ENCODE results near the gene MCFD2.
"Not testable (repeated sequence)": the region's sequence is repeated elsewhere in the genome, so short reads cannot be mapped to it uniquely, and the experiment has no call there.

The MCFD2 gene

DNA sequence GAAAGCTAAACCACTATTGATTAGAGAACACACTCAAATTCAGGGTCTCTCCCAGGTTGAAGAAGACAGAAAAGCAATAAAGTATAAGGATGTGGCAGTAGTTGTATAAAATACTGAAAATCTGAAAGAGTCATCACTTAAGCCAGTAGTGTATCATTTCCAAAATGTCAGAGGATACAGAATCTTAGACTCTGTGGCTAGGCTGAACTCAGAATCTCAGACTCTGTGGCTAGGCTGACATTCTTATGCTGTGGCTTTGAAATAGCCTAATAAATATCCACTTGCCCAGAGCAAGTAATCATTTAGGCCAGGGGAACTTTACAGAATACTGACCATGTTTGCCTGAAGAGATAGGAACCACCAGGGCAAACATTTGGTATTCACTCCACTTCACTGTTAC, 13.1 kb downstream of the MCFD2 start:
- no peak for DNase-seq (ENCODE audit: low read depth)

DNA sequence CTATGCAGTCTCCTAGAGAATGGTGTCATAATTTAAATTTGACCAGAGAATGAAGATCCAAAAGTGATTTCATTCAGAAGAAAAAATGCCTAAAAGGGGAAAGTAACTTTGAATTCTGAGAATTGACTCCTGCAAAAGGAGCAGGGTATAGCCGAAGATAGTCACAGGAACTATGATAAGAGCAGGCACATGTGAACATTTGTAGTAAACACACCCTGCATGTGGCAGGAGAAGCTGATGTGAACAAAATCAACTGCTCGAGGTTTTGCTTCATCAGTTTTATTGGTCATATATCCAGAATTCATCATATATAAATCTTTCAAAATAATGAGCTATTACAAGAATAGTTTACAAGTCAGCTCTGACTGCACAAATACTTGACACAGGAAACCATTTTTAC, 14.0 kb downstream of the MCFD2 start:
- no peak for DNase-seq (ENCODE audit: low read depth)

DNA sequence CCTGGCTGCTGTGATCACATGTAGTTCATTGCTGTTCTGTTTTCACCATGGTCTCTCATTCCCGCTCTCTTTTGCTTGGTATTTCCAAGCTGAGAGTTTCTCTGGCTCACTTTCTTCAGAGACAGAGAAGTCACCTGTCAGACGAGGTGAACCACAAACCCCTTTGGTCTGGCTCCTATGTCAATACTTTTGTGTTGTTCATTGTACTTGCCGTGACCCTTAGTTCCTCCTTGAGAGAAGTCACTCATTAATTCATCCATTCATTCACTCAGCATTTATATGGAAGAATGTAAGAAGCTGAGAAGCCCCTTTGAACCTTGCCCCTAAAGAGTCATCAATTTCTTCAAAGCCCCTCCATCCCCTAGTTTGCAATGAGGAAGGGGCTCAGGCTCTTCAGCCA, 15.2 kb downstream of the MCFD2 start:
- no peak for DNase-seq (ENCODE audit: low read depth)

DNA sequence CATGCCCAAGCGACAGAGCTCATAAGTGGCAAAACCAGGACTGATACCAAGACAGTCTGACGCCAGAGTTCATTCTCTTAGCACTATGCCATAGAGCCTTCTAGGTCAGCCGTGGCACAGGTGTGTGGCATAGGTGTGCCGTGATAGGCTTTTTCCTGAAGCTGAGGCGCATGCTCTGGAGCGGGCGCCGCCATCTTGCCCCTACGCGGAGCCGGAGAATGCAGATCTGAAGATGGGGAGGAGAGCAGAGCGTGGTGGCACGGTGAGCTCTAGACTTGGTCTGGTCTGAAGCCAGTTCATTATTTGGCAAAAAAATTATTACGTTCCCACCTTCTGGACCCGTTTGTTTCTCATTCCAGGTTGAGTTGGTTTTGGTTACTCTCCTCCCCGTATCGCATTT, 16.6 kb downstream of the MCFD2 start:
- no peak for DNase-seq (ENCODE audit: low read depth)

DNA sequence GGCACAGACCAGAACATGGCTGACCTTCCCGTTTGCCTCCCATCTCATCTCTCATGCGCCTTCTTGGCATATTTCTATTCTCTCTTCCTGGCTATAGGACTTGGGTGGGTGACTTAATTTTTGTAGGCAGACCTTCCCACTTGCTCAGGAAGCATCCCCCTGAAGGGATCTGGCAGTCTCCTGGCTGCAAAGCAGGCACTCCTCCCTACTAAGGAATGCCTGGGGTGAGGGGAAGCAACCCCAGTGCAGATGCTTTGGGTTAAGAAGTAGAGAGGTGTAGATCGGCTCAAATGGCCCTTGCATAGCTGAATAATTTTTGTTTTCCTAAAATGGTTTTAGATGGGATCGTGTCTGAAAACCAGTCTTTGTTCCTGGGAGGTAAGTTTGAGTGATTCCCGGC, 17.6 kb downstream of the MCFD2 start:
- no peak for DNase-seq (ENCODE audit: low read depth)

DNA sequence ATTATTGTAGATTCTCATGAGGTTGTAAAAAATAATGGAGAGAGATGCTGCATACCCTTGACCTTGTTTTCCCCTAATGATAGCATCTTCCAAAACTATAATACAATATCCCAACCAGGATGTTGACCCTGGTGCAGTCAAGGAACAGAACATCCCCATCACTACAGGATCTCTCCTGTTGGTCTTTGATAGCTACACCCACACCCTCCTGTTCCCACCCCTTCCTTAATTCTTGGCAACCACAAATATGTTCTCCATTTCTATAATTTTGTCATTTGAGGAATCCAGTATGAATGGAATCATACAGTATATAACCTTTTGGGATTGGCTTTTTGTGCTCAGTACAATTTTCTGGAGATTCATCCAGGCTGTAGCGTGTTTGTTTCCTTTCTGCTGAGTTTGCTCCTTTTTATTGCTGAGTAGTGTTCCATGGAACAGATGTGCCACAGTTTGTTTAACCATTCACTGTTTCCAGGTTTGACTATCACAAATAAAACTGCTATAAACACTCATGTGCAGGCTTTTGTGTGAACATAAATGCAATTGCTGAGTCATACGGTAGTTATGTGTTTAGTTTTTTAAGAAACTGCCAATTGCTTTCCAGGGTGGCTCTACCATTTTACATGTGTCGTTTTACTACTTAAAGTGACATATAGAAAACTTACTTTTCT, 22.2 kb downstream of the MCFD2 start:
- no peak for DNase-seq (ENCODE audit: low read depth)

DNA sequence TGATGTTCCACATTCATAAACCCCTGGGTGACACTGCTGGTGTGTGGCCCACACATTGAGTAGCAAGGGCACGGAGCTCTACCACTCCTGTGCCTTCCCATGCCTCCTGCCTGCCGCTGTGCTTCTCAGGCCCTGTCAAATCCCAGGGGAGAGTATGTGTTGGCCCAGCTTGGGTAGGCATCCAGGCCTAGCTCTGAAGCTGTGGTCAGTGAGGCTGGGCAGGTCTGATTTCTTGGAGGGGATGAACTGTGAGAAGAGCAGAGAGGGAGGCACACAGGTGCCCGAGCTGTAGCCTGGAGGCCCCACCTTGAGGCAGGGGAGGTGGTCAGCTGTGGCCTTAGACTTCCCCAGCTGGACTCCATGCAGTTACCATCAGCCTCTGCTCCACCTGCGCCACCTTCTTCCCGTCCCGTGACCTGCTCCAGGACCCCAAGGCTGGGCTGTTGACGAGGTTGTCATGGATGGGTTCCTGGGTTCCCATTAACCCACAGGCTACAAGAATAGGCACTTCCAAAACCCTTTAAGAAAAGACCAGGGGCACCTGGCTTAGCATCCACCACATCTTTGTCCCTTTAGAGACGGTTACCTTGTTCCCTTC, 23.6 kb downstream of the MCFD2 start:
- DNase-seq (ENCODE audit: low read depth) = no peak

DNA sequence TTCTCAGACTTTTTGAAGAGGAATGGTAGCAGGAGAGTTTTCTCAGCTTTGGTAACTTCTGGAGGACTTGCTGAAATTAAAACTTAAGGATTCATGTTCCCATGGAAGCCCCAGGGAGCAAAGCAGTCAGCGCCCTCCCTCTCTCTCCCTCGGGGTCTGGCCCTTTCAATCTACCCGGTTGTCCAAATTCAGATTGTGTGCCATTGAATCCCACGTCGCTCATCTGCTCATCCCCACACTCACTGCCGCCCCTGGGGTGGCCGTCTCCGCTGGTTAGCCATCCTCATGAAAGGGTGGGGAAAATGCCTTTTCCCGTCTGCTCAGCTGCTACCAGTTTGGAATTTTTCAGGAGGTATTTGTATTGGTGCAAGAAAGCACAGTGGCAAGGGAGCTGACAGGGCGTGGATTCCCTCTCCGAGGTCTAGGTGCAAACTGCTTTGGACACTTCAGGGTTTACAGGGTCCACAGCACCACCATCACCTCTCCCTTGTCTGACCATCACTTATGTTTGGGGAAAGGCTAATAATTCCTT, 27.1 kb downstream of the MCFD2 start:
- no peak for DNase-seq (ENCODE audit: low read depth)

DNA sequence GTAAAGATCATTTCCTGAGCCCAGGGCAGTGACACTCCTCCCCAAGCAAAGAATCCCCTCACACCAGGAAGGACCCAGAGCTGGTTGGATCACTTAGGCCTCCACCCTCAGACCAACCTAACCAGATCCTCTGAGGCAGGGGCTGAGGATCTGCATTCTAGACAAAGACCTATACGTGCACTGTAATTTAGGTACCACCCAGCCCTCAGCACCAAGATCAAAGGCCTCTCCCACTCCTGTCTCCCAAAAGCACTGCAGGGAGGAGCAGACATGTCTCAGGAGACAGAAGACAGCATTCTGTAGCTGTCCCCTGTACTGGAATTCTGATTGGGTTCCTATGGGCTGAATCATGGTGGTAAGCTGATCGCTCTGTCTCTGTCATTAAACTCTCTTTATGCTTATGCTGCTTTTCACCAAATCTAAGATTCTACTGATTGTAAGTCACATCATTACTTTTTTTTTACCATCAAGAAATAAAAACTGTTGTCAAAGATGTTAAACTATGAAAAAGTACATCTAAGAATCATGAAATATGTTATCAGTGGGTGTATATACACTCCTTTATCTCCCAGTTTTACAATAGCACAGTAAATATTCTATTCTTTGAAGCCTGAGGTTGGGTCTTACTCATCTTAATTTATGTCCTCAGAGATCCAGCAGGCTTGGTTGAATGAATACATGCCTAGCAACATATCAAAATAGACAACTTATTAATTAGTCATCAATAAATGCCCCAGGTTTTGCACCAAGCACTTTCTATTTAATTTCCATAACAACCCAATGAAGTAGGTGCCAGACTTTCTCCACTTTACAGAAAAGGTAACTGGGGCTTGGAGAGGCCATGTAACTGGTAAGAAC, 28.3 kb downstream of the MCFD2 start:
- no peak for DNase-seq (ENCODE audit: low read depth)

DNA sequence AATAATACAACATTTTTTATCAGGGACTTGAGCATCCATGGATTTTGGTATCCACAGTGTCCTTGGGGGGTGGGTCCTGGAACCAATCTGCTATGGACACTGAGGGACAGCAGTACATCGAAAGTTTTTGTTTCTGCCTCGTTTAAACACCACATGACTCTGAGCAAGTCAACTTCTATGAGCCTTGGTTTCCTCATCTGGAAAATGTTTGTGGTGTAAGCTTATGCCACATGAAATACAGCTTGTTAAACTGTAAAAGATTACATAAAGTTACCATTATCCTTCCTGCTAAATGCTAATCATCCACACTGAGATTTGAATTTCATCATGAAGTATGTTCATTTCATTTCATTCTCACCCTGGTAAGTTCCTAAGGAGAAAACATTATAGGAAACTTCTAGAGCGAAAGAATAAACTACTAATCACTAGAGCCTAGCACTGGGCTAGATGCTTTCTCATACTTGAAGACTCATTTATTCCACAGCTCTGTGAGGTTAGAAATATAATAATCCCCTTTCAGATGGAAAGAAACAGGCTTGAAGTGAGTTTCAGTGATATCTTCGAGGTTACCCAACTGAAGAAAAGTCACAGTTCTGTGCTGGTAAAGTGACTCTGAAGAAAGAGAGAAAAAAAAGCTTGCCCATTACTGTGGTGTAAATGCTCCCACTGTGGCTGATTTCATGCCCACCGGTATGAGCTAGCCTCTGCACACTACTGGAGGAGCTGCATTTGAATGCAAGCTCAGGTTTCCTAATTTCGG, 29.2 kb downstream of the MCFD2 start:
- no peak for DNase-seq (ENCODE audit: low read depth)

DNA sequence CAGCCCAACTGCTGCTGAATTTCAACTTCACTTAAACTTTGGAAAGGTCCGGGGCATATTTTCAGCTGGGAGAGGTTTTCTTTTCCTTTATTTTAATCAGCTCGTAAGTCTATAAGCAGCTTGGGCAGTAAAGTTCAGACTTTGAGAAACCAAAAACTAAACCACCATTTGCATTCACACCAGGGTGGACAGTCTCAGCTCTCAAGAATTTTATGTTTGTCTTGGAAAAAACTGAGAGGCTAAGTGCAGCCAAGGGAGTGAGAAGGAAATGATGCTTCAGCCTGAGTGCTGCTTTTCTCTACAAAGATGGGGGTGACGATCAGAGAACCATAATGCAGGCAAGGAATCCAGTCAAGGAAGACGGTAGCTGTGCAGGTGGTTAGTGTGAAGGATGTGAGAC, 30.2 kb downstream of the MCFD2 start:
- no peak for DNase-seq (ENCODE audit: low read depth)

DNA sequence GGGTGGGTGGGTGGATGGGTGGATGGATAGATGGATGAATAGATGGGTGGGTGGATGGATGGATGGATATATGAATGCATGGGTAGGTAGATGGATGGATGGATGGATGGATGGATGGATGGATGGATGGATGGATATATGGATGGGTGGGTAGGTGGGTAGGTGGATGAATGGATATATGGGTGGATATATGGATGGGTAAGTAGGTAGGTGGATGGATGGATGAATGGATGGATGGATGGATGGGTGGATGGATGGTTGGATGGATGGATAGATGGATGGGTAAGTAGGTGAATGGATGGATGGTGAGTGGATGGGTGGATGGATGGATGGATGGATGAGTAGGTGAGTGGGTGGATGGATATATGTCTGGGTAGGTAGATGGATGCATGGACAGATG, 36.1 kb downstream of the MCFD2 start:
- no peak for DNase-seq (ENCODE audit: low read depth)

DNA sequence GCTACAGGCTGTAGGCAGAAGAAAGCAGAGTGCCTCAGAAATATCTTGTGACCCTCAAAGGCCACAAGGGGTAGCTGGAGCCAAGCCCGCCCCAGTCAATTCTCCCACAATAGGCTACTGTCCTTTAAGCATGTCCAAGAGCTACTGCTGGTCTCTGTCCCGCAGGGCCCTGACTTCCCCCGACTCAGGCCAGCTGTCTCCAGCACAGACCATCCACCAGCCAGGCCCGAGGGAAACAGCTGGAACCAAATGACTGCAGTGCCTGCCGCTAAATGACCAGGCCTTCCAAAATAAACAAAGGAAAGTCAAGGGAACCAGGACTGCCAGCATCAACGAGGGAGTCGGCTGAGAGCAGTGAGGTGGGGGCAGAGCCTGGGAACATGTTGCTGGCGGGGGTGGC, 36.7 kb downstream of the MCFD2 start:
- no peak for DNase-seq (ENCODE audit: low read depth)

DNA sequence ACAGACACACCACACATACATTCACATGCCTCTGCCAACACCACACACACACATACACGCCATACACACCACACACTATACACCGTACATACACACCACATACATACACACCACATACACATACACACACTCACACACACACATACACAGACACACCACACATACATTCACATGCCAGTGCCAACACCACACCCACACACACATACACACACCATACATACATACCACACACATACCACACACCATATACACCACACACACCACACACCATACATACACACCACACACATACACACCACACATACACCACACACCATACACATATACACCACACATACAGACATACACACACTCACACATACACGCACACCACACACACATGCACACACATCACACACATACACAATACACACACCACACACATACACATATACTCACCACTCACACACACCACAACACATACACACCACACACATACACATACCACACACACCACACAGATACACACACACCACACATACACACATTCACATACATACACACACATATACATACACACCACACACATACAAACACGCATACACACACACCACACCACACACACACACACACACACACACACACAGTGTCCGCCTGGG, 37.2 kb downstream of the MCFD2 start:
- no peak for DNase-seq (ENCODE audit: low read depth)

DNA sequence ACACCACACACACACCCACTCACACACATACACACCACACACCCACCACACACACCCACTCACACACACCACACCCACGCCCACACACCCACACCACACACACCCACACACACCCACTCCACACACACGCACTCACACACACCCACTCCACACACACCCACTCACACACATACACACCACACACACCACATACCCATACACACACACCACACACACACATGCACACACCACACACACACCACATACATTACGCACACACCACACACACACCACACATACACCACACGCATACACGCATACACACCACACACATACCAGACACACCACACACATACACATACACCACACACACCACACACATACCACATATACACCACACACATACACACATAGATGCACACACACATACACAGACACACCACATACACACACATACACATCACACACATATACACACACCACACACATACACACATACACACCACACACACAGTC, 37.9 kb downstream of the MCFD2 start:
- no peak for DNase-seq (ENCODE audit: low read depth)

DNA sequence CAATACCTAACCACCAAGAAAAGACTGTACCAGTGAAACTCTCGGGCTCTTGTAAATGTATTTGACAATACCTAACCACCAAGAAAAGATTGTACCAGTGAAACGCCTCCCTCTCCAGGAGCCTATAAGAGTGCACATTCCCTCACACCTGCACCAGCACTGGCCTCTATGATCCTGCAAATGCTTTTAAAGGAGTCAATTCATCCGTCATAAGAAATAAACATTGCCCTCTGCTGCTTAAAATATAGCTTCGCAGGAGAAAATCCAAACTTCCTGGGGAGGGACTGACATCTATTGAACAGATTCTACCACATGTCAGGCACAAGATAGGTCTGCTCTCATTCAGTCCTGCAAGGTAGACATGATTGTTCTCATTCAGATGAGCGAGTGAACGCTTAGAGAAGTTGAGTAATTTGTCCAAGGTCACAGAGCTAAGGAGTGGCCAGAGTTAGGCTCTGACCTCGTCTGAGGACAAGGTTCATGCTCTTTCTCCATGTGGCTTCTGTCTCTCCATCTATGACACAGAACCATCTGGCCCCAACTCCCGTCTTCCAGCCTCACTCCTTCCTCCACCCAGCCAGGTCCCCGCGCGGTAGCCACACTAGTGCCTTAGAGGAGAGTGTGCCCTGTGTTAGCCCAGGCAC, 38.7 kb downstream of the MCFD2 start:
- DNase-seq (ENCODE audit: low read depth) = no peak

DNA sequence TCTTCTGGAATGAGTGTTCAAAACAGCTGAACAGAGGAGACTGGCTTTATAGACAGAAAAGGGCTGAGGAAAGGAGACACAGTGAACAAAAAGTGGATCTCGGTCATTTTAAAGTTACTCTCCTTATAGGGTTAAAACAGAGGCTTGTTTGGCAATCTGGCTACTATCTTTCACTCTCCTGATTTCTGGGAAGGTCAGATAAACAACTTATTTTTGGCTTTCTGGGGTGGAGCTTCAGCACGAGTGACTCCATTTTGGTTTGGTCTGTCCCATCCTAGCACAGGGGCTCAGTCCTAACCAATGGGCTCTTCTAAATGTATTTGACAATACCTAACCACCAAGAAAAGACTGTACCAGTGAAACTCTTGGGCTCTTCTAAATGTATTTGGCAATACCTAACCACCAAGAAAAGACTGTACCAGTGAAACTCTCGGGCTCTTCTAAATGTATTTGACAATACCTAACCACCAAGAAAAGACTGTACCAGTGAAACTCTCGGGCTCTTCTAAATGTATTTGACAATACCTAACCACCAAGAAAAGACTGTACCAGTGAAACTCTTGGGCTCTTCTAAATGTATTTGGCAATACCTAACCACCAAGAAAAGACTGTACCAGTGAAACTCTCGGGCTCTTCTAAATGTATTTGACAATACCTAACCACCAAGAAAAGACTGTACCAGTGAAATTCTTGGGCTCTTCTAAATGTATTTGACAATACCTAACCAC, 39.5 kb downstream of the MCFD2 start:
- DNase-seq (ENCODE audit: low read depth) = not testable (repeated sequence)

DNA sequence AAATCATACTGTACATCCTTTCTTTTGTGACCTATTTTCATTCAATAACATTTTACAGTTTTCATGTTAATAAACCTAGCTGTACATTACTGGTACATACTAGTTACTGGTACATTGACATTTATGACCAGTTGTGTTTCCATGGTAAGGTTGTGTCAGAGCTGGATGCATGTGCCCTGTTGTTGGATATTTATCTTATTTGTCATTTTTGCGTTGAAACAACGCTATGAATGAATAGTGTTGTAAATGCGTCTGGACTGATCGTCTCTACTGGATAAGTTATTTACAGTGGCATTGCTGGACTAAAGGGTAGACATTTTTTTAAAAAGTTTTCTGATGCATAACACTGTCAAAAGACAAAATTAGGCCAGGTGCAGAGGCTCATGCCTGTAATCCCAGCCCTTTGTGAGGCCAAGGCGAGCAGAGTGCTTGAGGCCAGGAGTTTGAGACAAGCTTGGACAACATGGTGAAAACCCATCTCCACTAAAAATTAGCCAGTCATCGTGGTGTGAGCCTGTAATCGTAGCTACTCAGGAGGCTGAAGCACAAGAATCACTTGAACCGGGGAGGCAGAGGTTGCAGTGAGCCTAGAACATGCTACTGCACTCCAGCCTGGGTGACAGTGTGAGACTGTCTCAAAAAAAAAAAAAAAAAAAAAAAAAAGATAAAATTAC, 40.2 kb downstream of the MCFD2 start:
- DNase-seq (ENCODE audit: low read depth) = no peak

DNA sequence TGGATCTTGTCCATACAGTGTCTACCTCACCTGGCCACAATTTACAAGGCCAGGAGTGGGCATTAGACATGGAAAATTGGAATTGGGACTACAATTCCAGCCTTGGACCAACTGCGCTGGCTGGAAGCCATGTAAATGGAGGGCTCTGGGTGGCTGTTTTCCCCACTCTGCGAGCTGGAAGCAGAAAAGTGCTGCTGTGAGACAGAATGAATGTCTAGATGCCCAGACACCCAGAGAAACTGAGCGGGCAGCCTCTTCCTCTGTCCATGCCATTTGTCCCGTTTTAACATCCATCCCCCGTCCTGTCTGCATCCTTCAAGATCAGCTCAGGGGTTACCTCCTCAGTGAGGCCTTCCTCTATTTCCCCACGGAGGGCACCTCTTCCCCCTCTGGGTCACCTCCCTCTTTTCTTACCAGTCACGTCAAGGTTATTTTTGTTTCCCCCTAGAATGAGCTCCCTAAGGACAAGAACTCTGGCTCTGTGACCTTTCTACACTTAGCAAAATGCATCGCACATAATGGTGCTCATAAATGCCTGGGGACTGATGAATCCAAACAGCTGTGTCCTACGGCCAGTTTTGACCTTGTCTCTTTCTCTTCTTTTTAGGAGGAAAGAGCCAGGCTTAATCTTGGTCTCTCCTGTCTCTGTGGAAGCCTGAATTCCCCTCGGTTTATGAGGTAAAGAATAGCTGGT, 41.2 kb downstream of the MCFD2 start:
- no peak for DNase-seq (ENCODE audit: low read depth)

Measured in stimulated activated CD8-positive, alpha-beta memory T cell treated with anti-CD3 and anti-CD28 coated beads, Interleukin-12 subunit alpha, Interleukin-12 subunit beta, amount 100 ng/mL, for 4 hours (primary cell).